CD4-positive, alpha-beta T cell treated with Interleukin-21 for 1 hour (primary cell): Measurements from ENCODE around the gene KRT5.
"Not testable (repeated sequence)": the region's sequence is repeated elsewhere in the genome, so short reads cannot be mapped to it uniquely, and the experiment has no call there.

Experiments used
- DNase-seq: peaks from one replicate; pipeline ENCODE4 v3.0.0-alpha.2; 2020

Gene KRT5

GRCh38 chr12:52493172-52493571, 27.0 kb downstream of the KRT5 start, which contains the start of gene KRT6A:
Gene KRT6A (minus strand): TSS chr12:52493257. CDS start chr12:52493188, 69 bp downstream.
- no peak for DNase-seq

GRCh38 chr12:52492405-52492804, 27.8 kb downstream of the KRT5 start:
- not testable (repeated sequence) for DNase-seq

GRCh38 chr12:52491495-52491894, 28.7 kb downstream of the KRT5 start:
- not testable (repeated sequence) for DNase-seq

GRCh38 chr12:52488736-52489135, 31.5 kb downstream of the KRT5 start:
- DNase-seq, result no peak

GRCh38 chr12:52487744-52488443, 32.3 kb downstream of the KRT5 start:
- DNase-seq, result not testable (repeated sequence)

GRCh38 chr12:52487211-52487610, 33.0 kb downstream of the KRT5 start:
- no peak for DNase-seq

- DNase-seq, result no peak
These were observed 33.8 kb downstream of the KRT5 start for GRCh38 chr12:52486166-52487105.

GRCh38 chr12:52480073-52480472, 40.1 kb downstream of the KRT5 start:
- DNase-seq, result no peak

- no peak for DNase-seq
These were observed 42.5 kb downstream of the KRT5 start for GRCh38 chr12:52477651-52478050.

GRCh38 chr12:52474212-52474611, 46.0 kb downstream of the KRT5 start:
- no peak for DNase-seq

GRCh38 chr12:52473768-52474167, 46.4 kb downstream of the KRT5 start, which contains the start of gene KRT6C:
Gene KRT6C (minus strand): TSS chr12:52473805. CDS start chr12:52473737, 68 bp downstream.
- no peak for DNase-seq

GRCh38 chr12:52469853-52470252, 50.3 kb downstream of the KRT5 start:
- DNase-seq, result no peak

GRCh38 chr12:52464897-52465296, 55.3 kb downstream of the KRT5 start:
- no peak for DNase-seq
